OCI-M1 (cell line): ENCODE measurements around the gene TBC1D3G.
"Not testable (repeated sequence)": the region's sequence is repeated elsewhere in the genome, so short reads cannot be mapped to it uniquely, and the experiment has no call there.

Experiments used
- DNase-seq: peaks from one replicate; lab custom pipeline; 2025; lab: John Stamatoyannopoulos, UW

Gene TBC1D3G

GRCh38 chr17:36323584-36323983, at the start of gene TBC1D3G:
TBC1D3G (plus strand) TSS chr17:36323884; CDS start chr17:36325412, 1,528 bp downstream.
- DNase-seq: not testable (repeated sequence)

- not testable (repeated sequence) for DNase-seq
These were observed 40.4 kb upstream of the TBC1D3G start for GRCh38 chr17:36283256-36283655.

GRCh38 chr17:36284219-36284618, 39.5 kb upstream of the TBC1D3G start:
- not testable (repeated sequence) for DNase-seq

GRCh38 chr17:36289965-36290612, 33.6 kb upstream of the TBC1D3G start:
- not testable (repeated sequence) for DNase-seq

GRCh38 chr17:36295161-36295560, 28.5 kb upstream of the TBC1D3G start:
- not testable (repeated sequence) for DNase-seq

GRCh38 chr17:36315736-36316135, 7.9 kb upstream of the TBC1D3G start:
- not testable (repeated sequence) for DNase-seq

GRCh38 chr17:36362496-36362895, 38.8 kb downstream of the TBC1D3G start:
- not testable (repeated sequence) for DNase-seq

- DNase-seq: not testable (repeated sequence)
These were observed 52.3 kb downstream of the TBC1D3G start for GRCh38 chr17:36375938-36376337.
